Gastrocnemius medialis (tissue), 4 donors: ENCODE results near the gene RFX5. TPM values are rescaled to one million over a fixed set of nuclear protein-coding genes. Genes with fewer than 3 reads are reported as not detected.
"Not testable (repeated sequence)": the region's sequence is repeated elsewhere in the genome, so short reads cannot be mapped to it uniquely, and the experiment has no call there.

Source experiments
- ATAC-seq, 2 donors: fragments of 150-250 bp; one replicate each; pipeline ENCODE4 v1.9.1; 2016
- DNase-seq, 2 donors: peaks; one replicate each; pipeline ENCODE4 v3.0.0-alpha.2; 2019
- H3K27ac ChIP-seq, 4 donors: fragments of 200-600 bp; sonication (generic); 1 replicate in 1 of 4; 2 replicates in 3 of 4; pipeline ENCODE4 v1.5.1; 2016 to 2018; ENCODE audit warnings: mild to moderate bottlenecking in 2 of 4, moderate library complexity in 1 of 4
- H3K27me3 ChIP-seq, 3 donors: fragments of 200-600 bp; sonication (generic) in 2 of 3; 1 replicate in 1 of 3; 2 replicates in 2 of 3; pipeline versions ENCODE4 v1.5.1 to v1.6.0; 2016 to 2019; ENCODE audit warnings: mild to moderate bottlenecking in 1 of 3, moderate library complexity in 1 of 3
- H3K36me3 ChIP-seq, 2 donors: fragments of 200-600 bp; sonication (generic) in 1 of 2; one replicate each; pipeline ENCODE4 v1.5.1; 2017 to 2018
- H3K4me1 ChIP-seq, 2 donors: fragments of 200-600 bp; sonication (generic) in 1 of 2; one replicate each; pipeline ENCODE4 v1.5.1; 2016 to 2017; ENCODE audit warnings: mild to moderate bottlenecking in 2 of 2
- H3K4me3 ChIP-seq, 4 donors: fragments of 200-600 bp; sonication (generic) in 3 of 4; 1 replicate in 1 of 4; 2 replicates in 3 of 4; pipeline ENCODE4 v1.5.1; 2016 to 2019; ENCODE audit warnings: mild to moderate bottlenecking in 2 of 4
- H3K9me3 ChIP-seq, 3 donors: fragments of 200-600 bp; sonication (generic) in 2 of 3; 1 replicate in 1 of 3; 2 replicates in 2 of 3; pipeline ENCODE4 v1.5.1; 2016 to 2019
- CTCF ChIP-seq, 5 experiments: fragments of 450-650 bp in 3 of 5; fragments of 200-600 bp in 2 of 5; sonication (generic) in 2 of 5; IDR thresholded peaks in 4 of 5; conservative IDR thresholded peaks in 1 of 5; 1 replicate in 4 of 5; 2 replicates in 1 of 5; pipeline ENCODE4 v1.5.1; 2016 to 2019; ENCODE audit warnings: antibody characterized with exemption in 5 of 5, mild to moderate bottlenecking in 3 of 5, moderate library complexity in 3 of 5
- POLR2A ChIP-seq, 2 donors: fragments of 450-650 bp; IDR thresholded peaks; one replicate each; pipeline ENCODE4 v1.6.1; 2017; ENCODE audit warnings: antibody characterized with exemption in 2 of 2, mild to moderate bottlenecking in 2 of 2, moderate library complexity in 2 of 2
- in situ Hi-C, 4 donors: fragments of 200-750 bp; cut with MboI; loops; one replicate each; pipeline versions ENCODE4 v1.15.0 to v1.8.0; 2017; ENCODE audit warnings: low sequenced_read_pairs in 4 of 4
- intact Hi-C: fragments of 100-400 bp; cut with DNase I; formaldehyde crosslinking; loops from one replicate; pipeline ENCODE4 v1.15.1; 2023; ENCODE audit warnings: low total_unique reads
- total RNA-seq, 4 donors: library from RNA; depleted of rRNA; stranded (reverse); fragments of >200 nt; gene quantifications; one replicate each; pipeline versions ENCODE4 v1.1.0 to v1.2.3, GENCODE V29; 2016

Gene RFX5
- total RNA-seq, result 10 to 100 TPM; 11.4 to 24.0 (median 20.6) TPM

- Histone ChIP-seq H3K27me3 (no peaks in the 10 kb centered on the region), H3K4me3 (peak within 1 kb of the TSS; percentile 59 to 81 (median 71)), H3K27ac (peak within 1 kb of the TSS; percentile 83 to 89 (median 86)), H3K4me1 (peaks cover 0 to 13% of the 10 kb centered on the region in 2 donors), H3K36me3 (peaks cover 0 to 25% of the 10 kb centered on the region in 2 donors), H3K9me3 (no peaks in the 10 kb centered on the region)
- peak; percentile 50 to 64 for TF ChIP-seq POLR2A (IDR thresholded peaks at IDR 0.05)
- TF ChIP-seq CTCF (IDR thresholded peaks at IDR 0.05 in 4 of 5, conservative IDR thresholded peaks at IDR 0.05 in 1 of 5), result no peak
- intact Hi-C loops (loop anchor here (1.0 to 5.0 kb wide), 3 partner anchors 52 to 93 kb away; partner anchors contain the start of genes PSMB4, PSMD4 and ZNF687), in situ Hi-C loops (loop anchor here in 1 of 4 donors (10.0 kb wide), 1 partner anchor 152 kb away; the partner anchor contains the start of genes PIP5K1A and VPS72)
- DNase-seq (peak; percentile 93 to 95), ATAC-seq (peak; percentile 98 to 99)
Measured at GRCh38 chr1:151346769-151347522, at the start of gene RFX5. Gene RFX5, minus strand, starts transcription at chr1:151347252. Its CDS starts 932 bp downstream, at chr1:151346320.

DNA sequence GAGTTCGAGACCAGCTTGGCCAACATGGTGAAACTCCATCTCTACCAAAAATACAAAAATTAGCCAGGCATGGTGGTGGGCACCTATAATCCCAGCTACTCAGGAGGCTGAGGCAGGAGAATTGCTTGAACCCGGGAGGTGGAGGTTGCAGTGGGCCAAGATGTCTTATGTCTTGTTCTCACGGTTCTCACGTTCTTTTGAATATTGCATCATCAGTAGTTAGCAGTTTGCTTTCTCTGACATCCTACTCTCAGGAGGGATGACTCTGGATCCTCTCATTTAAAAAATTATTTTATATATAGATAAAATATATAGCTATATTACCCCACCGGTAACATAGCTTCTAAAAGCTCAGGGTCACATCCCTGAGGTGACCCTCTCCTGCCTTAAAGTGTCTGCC, 49.2 kb upstream of the RFX5 start:
- ATAC-seq, H3K9me3 ChIP-seq, intact Hi-C loops, H3K36me3 ChIP-seq, DNase-seq, H3K4me3 ChIP-seq, H3K27me3 ChIP-seq, H3K27ac ChIP-seq: not testable (repeated sequence)
- H3K4me1 ChIP-seq, result peaks cover 12% of the 10 kb centered on the region in 2 donors
- in situ Hi-C loops, result loop anchor here in 2 of 4 donors (5.0 to 10.0 kb wide), 3 partner anchors 39 to 101 kb away; no protein-coding TSS in a partner anchor

DNA sequence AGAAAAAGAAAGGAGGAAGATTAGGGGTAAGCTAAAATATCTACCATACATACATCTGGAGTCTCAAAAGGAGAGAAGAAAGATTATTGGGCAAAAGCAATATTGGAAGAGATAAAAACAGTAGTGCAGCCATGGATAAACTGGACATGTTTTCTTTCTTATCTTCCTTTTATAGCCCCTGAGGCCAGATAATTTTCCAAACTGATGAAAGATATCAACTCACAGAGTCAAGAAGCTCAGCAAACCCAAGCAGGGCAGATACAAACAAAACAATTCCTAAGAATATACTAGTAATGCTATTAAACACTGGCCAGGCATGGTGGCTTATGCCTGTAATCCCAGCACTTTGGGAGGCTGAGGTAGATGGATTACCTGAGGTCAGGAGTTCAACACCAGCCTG, 46.5 kb upstream of the RFX5 start:
- H3K27ac ChIP-seq, result no peak overlapping the region
- H3K36me3 ChIP-seq, result no peaks in the 10 kb centered on the region
- no peaks in the 10 kb centered on the region for H3K9me3 ChIP-seq
- ATAC-seq (no peak), DNase-seq (no peak)
- no peak for TF ChIP-seq POLR2A (IDR thresholded peaks at IDR 0.05)
- TF ChIP-seq CTCF (IDR thresholded peaks at IDR 0.05 in 4 of 5, conservative IDR thresholded peaks at IDR 0.05 in 1 of 5), result no peak
- intact Hi-C loops, result no loop called here
- in situ Hi-C loops, result loop anchor here in 2 of 4 donors (10.0 kb wide), 2 partner anchors 89 to 99 kb away; no protein-coding TSS in a partner anchor
- no peaks in the 10 kb centered on the region for H3K27me3 ChIP-seq
- no peak overlapping the region for H3K4me3 ChIP-seq
- no peaks in the 10 kb centered on the region for H3K4me1 ChIP-seq

GRCh38 chr1:151391079-151391563, 44.1 kb upstream of the RFX5 start:
- intact Hi-C loops (no loop called here), in situ Hi-C loops (loop anchor here in 2 of 4 donors (10.0 kb wide), 2 partner anchors 86 to 96 kb away; no protein-coding TSS in a partner anchor)
- H3K27me3 ChIP-seq, result no peaks in the 10 kb centered on the region

DNA sequence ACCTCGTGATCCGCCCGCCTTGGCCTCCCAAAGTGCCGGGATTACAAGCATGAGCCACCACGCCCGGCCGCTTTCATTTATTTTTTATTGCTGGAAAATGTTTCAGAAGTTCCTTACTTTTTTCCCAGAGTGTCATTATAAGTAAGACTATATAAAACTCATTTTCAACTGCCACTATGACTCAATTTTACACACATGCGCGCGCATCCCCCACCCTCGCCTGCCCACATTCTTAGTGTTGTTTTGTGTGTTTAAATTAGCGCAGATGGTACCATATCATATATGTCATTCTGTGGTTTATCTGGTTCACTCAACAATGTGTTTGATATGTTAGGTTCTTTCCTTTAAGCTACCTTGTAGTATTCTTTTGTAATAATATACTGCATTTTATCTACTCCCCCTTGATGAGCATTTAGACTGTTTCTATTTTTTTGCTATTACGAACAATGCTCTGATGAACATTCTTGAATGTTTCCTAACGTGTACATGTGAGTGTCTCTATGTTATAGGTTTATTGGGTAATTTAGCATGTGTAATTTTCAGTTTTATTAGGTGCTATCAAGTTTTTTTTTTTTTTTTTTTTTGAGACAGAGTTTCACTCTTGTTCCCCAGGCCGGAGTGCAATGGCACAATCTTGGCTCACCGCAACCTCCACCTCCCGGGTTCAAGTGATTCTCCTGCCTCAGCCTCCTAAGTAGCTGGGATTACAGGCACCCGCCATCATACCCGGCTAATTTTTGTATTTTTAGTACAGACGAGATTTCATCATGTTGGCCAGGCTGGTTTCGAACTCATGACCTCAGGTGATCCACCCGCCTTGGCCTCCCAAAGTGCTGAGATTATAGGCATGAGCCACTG, 43.4 kb upstream of the RFX5 start:
- H3K27ac ChIP-seq, H3K4me3 ChIP-seq, H3K4me1 ChIP-seq, H3K36me3 ChIP-seq, H3K9me3 ChIP-seq, intact Hi-C loops, ATAC-seq, H3K27me3 ChIP-seq, DNase-seq: not testable (repeated sequence)
- in situ Hi-C loops, result loop anchor here in 2 of 4 donors (10.0 kb wide), 2 partner anchors 86 to 96 kb away; no protein-coding TSS in a partner anchor

More at GRCh38 chr1:151391079-151391563, 44.1 kb upstream of the RFX5 start:
- H3K36me3 ChIP-seq, result no peaks in the 10 kb centered on the region
- ATAC-seq (no peak), DNase-seq (no peak)
- H3K27ac ChIP-seq, result no peak overlapping the region
- TF ChIP-seq POLR2A (IDR thresholded peaks at IDR 0.05) (no peak), CTCF (IDR thresholded peaks at IDR 0.05 in 4 of 5, conservative IDR thresholded peaks at IDR 0.05 in 1 of 5) (no peak)
- H3K4me3 ChIP-seq, result no peak overlapping the region
- H3K9me3 ChIP-seq, result no peaks in the 10 kb centered on the region
- no peaks in the 10 kb centered on the region for H3K4me1 ChIP-seq
